Osteoblast (primary cell): ENCODE data around the gene CDSN. TPM values are rescaled to one million over a fixed set of nuclear protein-coding genes. Genes with fewer than 3 reads are reported as not detected.

Experiments
- DNase-seq: peaks from one replicate; pipeline ENCODE4 v3.0.0; 2011; ENCODE audit warnings: low spot score, mixed read lengths; ENCODE audit not compliant: insufficient read length; ENCODE audit errors: missing footprints
- H2AFZ ChIP-seq: 2 replicates; pipeline ENCODE4 v1.6.0; 2011; ENCODE audit warnings: mild to moderate bottlenecking, low read length
- H3K27ac ChIP-seq: 2 replicates; pipeline ENCODE4 v1.5.1; 2011; ENCODE audit warnings: mild to moderate bottlenecking, low read depth, low read length, moderate library complexity
- H3K27me3 ChIP-seq: 2 replicates; pipeline ENCODE4 v1.6.0; 2012; ENCODE audit warnings: mild to moderate bottlenecking, control low read depth, inconsistent platforms, low read length, moderate library complexity; ENCODE audit not compliant: insufficient read depth
- H3K36me3 ChIP-seq: 2 replicates; pipeline ENCODE4 v1.5.1; 2011; ENCODE audit warnings: mild to moderate bottlenecking, low read length, control low read depth, moderate library complexity; ENCODE audit not compliant: insufficient read depth
- H3K4me1 ChIP-seq: 2 replicates; pipeline ENCODE4 v1.5.1; 2011; ENCODE audit warnings: mild to moderate bottlenecking, low read length, control low read depth, moderate library complexity; ENCODE audit not compliant: insufficient read depth
- H3K4me2 ChIP-seq: 2 replicates; pipeline ENCODE4 v1.6.0; 2011; ENCODE audit warnings: mild to moderate bottlenecking, low read length; ENCODE audit not compliant: insufficient read depth
- H3K4me3 ChIP-seq: fragments of 200-600 bp; sonication (generic); 3 replicates; pipeline ENCODE4 v1.5.1; 2012; ENCODE audit warnings: mild to moderate bottlenecking, low read length, inconsistent platforms; ENCODE audit not compliant: insufficient read depth
- H3K79me2 ChIP-seq: 2 replicates; pipeline ENCODE4 v1.6.0; 2012; ENCODE audit warnings: mild to moderate bottlenecking, low read length, control low read depth, inconsistent platforms; ENCODE audit not compliant: insufficient read depth
- H3K9me3 ChIP-seq: 2 replicates; pipeline ENCODE4 v1.5.1; 2011; ENCODE audit warnings: low read depth, low read length, control low read depth
- H4K20me1 ChIP-seq: 2 replicates; pipeline ENCODE4 v1.6.0; 2012; ENCODE audit warnings: mild to moderate bottlenecking, low read length, control low read depth; ENCODE audit not compliant: insufficient read depth
- CTCF ChIP-seq: IDR thresholded peaks from 2 replicates; pipeline ENCODE4 v1.5.1; 2011; ENCODE audit warnings: mild to moderate bottlenecking, low read depth, low read length, moderate library complexity; ENCODE audit errors: extremely low read depth
- total RNA-seq: library from RNA; depleted of rRNA; stranded (reverse); fragments of >200 nt; gene quantifications from 2 replicates; pipeline ENCODE4 v1.2.3, GENCODE V29; 2012

CDSN gene
- total RNA-seq, 1 donor: not detected

GRCh38 chr6:31107052-31107451 lies 13.2 kb downstream of the CDSN start:
- H3K4me1 ChIP-seq: no peaks in the 10 kb centered on the region
- no peaks in the 10 kb centered on the region for H3K36me3 ChIP-seq
- peaks cover 31% of the 10 kb centered on the region for H3K27me3 ChIP-seq
- no peak overlapping the region for H3K4me2 ChIP-seq
- no peaks in the 10 kb centered on the region for H3K79me2 ChIP-seq
- DNase-seq: peak; percentile 9
- no peak overlapping the region for H3K4me3 ChIP-seq
- no peak overlapping the region for H3K27ac ChIP-seq
- no peak for TF ChIP-seq CTCF
- H3K9me3 ChIP-seq: no peaks in the 10 kb centered on the region
- H4K20me1 ChIP-seq: no peaks in the 10 kb centered on the region
- H2AFZ ChIP-seq: no peak overlapping the region

GRCh38 chr6:31103136-31103535 lies 17.1 kb downstream of the CDSN start:
- H3K4me1 ChIP-seq: no peaks in the 10 kb centered on the region
- TF ChIP-seq CTCF: no peak

GRCh38 chr6:31098449-31098938 lies 21.8 kb downstream of the CDSN start:
- Histone ChIP-seq H3K27me3 (no peaks in the 10 kb centered on the region), H3K27ac (no peak overlapping the region), H3K36me3 (no peaks in the 10 kb centered on the region), H3K79me2 (no peaks in the 10 kb centered on the region), H3K9me3 (no peaks in the 10 kb centered on the region), H2AFZ (no peak overlapping the region), H3K4me2 (no peak overlapping the region), H3K4me3 (no peak overlapping the region), H4K20me1 (no peaks in the 10 kb centered on the region), H3K4me1 (no peaks in the 10 kb centered on the region)
- no peak for DNase-seq
- TF ChIP-seq CTCF: no peak

More at GRCh38 chr6:31103136-31103535, 17.1 kb downstream of the CDSN start:
- Histone ChIP-seq H3K27ac (no peak overlapping the region), H4K20me1 (no peaks in the 10 kb centered on the region), H3K27me3 (peaks cover 6% of the 10 kb centered on the region), H2AFZ (no peak overlapping the region), H3K36me3 (no peaks in the 10 kb centered on the region), H3K4me3 (no peak overlapping the region), H3K79me2 (no peaks in the 10 kb centered on the region), H3K9me3 (no peaks in the 10 kb centered on the region), H3K4me2 (no peak overlapping the region)
- DNase-seq: no peak

- Histone ChIP-seq H3K36me3 (no peaks in the 10 kb centered on the region), H3K4me2 (no peak overlapping the region), H2AFZ (no peak overlapping the region), H3K9me3 (no peaks in the 10 kb centered on the region), H3K4me1 (no peaks in the 10 kb centered on the region), H3K27me3 (no peaks in the 10 kb centered on the region), H3K4me3 (no peak overlapping the region), H4K20me1 (no peaks in the 10 kb centered on the region), H3K27ac (no peak overlapping the region), H3K79me2 (no peaks in the 10 kb centered on the region)
- no peak for DNase-seq
- TF ChIP-seq CTCF: no peak
These were observed 23.6 kb downstream of the CDSN start for GRCh38 chr6:31096656-31097055.
